Right lobe of liver (tissue), 4 donors: ENCODE measurements around the gene MICU2.

ENCODE experiments used
- POLR2A ChIP-seq: fragments of 450-650 bp; IDR thresholded peaks from one replicate; pipeline ENCODE4 v1.6.1; 2017; ENCODE audit warnings: antibody characterized with exemption, mild to moderate bottlenecking
- TF ChIP-seq, protein P1 (sequence below), 4 donors: fragments of 200-600 bp in 3 of 4; fragments of 450-650 bp in 1 of 4; IDR thresholded peaks; one replicate each; pipeline versions ENCODE4 v1.5.1 to v1.8.0; 2016 to 2022; ENCODE audit warnings: antibody characterized with exemption in 4 of 4, mild to moderate bottlenecking in 2 of 4
- donor health status: DM: no; HTN: no; CAD: no.
- donor health status: DM: no; HTN: no; CAD: no.
- donor health status: DM: no; HTN: yes; CAD: no.

GRCh38 chr13:21481359-21481758 lies 122.6 kb downstream of the MICU2 start:
- TF ChIP-seq, protein P1, sequence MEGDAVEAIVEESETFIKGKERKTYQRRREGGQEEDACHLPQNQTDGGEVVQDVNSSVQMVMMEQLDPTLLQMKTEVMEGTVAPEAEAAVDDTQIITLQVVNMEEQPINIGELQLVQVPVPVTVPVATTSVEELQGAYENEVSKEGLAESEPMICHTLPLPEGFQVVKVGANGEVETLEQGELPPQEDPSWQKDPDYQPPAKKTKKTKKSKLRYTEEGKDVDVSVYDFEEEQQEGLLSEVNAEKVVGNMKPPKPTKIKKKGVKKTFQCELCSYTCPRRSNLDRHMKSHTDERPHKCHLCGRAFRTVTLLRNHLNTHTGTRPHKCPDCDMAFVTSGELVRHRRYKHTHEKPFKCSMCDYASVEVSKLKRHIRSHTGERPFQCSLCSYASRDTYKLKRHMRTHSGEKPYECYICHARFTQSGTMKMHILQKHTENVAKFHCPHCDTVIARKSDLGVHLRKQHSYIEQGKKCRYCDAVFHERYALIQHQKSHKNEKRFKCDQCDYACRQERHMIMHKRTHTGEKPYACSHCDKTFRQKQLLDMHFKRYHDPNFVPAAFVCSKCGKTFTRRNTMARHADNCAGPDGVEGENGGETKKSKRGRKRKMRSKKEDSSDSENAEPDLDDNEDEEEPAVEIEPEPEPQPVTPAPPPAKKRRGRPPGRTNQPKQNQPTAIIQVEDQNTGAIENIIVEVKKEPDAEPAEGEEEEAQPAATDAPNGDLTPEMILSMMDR (IDR thresholded peaks at IDR 0.05) = no peak
- no peak for TF ChIP-seq POLR2A
